RPMI8226 (cell line): Measurements from ENCODE around the gene SNX1.

Source experiments
- DNase-seq: peaks from one replicate; pipeline ENCODE4 v3.0.0-alpha.2; 2015

Gene SNX1

DNA sequence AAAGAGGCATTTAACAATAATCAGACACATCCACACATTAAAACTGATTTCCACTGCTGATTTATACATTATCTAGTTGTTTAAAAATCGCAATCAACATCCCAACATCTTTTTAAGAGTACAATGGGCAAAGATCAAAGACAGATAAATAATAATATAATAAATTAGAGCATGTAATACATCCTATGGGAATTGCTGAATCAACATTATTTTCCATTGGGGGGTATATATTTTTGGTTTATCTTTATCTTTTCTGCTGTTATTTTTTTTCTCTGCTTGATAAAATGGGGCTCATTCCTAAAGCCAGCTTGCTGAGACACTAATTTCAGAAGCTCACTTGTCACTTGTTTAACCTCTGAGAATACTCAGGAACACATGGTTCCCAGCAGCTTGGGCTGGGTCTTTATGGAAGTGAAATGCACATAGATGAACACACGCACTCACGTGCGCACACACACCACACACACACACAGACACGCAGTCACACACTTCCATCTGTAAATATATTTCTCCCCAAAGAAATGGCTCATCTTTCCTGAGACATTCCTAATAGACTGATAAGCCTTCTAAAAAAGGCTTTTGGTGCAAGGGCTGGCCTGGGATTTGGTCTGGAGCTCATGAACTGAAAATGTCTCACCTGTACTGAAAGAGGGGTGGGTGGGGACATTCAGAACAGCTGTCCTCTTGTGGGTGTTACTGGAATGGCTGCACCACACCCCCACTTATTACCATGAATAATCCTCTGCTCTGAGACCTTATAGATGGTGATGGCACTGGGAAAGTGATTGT is 70.5 kb downstream of the SNX1 start:
- no peak for DNase-seq

GRCh38 chr15:64180235-64180824 is 84.5 kb downstream of the SNX1 start:
- DNase-seq, result no peak

GRCh38 chr15:64182859-64183370 is 87.1 kb downstream of the SNX1 start:
- DNase-seq, result no peak

DNA sequence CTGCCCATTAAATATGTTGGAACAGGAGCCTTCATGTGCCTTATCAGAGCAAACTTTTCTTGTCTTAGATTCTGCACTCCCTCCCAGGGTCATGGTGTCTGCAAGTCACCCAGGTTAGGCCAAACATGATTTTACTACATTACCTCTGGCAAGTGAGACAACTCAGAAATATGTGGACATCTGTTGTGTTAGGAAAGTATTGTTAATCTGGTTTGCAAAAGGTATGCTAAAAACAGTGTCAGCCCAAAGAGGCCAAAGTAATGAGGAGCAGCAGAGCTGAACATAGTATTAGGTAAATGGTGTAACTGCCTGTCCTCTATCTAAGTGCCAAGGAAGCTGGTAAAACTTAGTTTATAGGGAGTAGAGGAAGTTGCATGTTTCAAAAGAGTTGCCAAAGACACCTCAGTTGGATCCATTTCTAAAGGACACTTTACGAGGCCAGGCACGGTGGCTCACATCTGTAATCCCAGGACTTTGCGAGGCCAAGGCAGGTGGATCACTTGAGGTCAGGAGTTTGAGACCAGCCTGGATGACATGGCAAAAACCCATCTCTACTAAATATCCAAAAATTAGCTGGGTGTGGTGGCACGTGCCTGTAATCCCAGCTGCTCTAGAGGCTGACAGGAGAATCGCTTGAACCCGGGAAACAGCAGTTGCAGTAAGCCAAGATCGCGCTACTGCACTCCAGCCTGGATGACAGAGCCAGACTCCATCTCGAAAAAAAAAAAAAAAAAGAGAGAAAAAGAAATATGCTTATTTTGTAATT is 89.5 kb downstream of the SNX1 start:
- DNase-seq, result no peak

DNA sequence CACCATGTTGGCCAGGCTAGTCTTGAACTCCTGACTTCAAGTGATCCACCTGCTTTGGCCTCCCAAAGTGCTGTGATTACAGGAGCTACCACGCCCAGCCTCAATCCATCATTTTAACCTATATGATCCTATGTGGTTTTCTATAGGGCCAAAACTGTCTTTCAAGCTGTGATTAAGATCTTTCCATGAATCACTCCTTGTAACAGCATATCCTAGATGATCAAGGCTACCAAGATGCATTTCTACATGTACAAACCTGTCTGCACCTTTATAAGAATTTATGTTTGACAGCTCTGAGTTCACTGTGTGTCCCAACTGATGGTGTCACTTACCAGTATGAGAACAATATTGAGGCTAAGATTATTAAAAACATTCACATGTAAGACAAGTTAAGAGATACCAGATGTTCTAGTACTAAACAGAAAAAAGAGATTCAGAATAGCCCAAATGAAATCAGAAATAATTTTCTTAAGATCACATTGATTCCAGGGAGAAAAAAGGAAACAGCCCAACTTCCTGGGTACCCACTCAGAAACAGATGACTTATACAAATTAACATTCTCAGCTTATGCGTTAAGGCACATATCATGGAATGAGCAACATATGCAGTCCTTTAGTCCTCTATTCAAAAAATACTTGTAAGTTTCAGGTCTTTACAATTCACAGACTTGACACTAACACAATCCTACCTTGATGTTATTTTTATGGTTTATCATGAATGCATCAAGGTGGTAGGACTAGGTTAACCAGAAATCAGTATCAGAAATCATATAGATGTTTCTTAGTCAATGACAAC is 91.8 kb downstream of the SNX1 start:
- no peak for DNase-seq
